Stomach (tissue), 9 donors: ENCODE measurements around the gene PIP4K2A. TPM values are rescaled to one million over a fixed set of nuclear protein-coding genes. Genes with fewer than 3 reads are reported as not detected.

Experiments used
- DNase-seq, 2 donors: peaks; one replicate each; pipeline versions ENCODE4 v3.0.0 to v3.0.0-alpha.2; 2013 to 2019
- H3K27ac ChIP-seq, 5 donors: fragments of 200-600 bp in 4 of 5; sonication (generic) in 4 of 5; one replicate each; pipeline ENCODE4 v1.5.1; 2013 to 2019; ENCODE audit warnings: mild to moderate bottlenecking in 1 of 5, moderate library complexity in 1 of 5
- H3K27me3 ChIP-seq, 3 donors: fragments of 200-600 bp; sonication (generic); one replicate each; pipeline ENCODE4 v1.5.1; 2017 to 2019; ENCODE audit warnings: mixed run types in 1 of 3
- H3K36me3 ChIP-seq, 4 donors: fragments of 200-600 bp; sonication (generic); 1 replicate in 3 of 4; 2 replicates in 1 of 4; pipeline ENCODE4 v1.5.1; 2016 to 2019
- H3K4me1 ChIP-seq, 4 donors: fragments of 200-600 bp; sonication (generic); one replicate each; pipeline ENCODE4 v1.5.1; 2016 to 2019
- H3K4me3 ChIP-seq, 4 donors: fragments of 200-600 bp; sonication (generic) in 3 of 4; one replicate each; pipeline ENCODE4 v1.5.1; 2016 to 2019; ENCODE audit warnings: mild to moderate bottlenecking in 1 of 4
- H3K9me3 ChIP-seq, 4 donors: fragments of 200-600 bp; sonication (generic); one replicate each; pipeline ENCODE4 v1.5.1; 2016 to 2019
- EP300 ChIP-seq: sonication (generic); formaldehyde crosslinking; IDR thresholded peaks from one replicate; pipeline ENCODE4 v1.6.1; 2017; ENCODE audit warnings: antibody characterized with exemption
- POLR2A ChIP-seq, 4 donors: fragments of 450-650 bp; IDR thresholded peaks; one replicate each; pipeline ENCODE4 v1.6.1; 2016; ENCODE audit warnings: antibody characterized with exemption in 4 of 4, control low read depth in 2 of 4, mild to moderate bottlenecking in 1 of 4, moderate library complexity in 1 of 4
- POLR2AphosphoS5 ChIP-seq, 3 donors: sonication (generic); formaldehyde crosslinking; IDR thresholded peaks; one replicate each; pipeline ENCODE4 v1.6.1; 2016; ENCODE audit warnings: antibody characterized with exemption in 3 of 3
- WGBS, 5 donors: extraction: QIAGEN DNeasy Blood & Tissue Kit in 3 of 5; methylation state at CpG; one replicate each; pipeline versions ENCODE4 v1.1.5 to v1.1.7; 2013 to 2018; 5-methylcytosine and 5-hydroxymethylcytosine counted together
- intact Hi-C: fragments of 100-400 bp; cut with DNase I; formaldehyde crosslinking; loops from one replicate; pipeline ENCODE4 v1.15.1; 2023; ENCODE audit warnings: low total_unique reads
- polyA plus RNA-seq, 3 donors: library from polyadenylated mRNA; stranded (reverse); fragments of 200-250 nt; gene quantifications; one replicate each; pipeline ENCODE4 v1.2.3, GENCODE V29; 2013
- total RNA-seq, 5 donors: library from RNA; depleted of rRNA; stranded (reverse); fragments of >200 nt; gene quantifications; one replicate each; pipeline versions ENCODE4 v1.1.0 to v1.2.3, GENCODE V29; 2014 to 2016
- TF ChIP-seq, protein P1 (sequence below), 7 experiments: fragments of 450-650 bp in 4 of 7; fragments of 200-600 bp in 3 of 7; sonication (generic) in 3 of 7; IDR thresholded peaks; one replicate each; pipeline ENCODE4 v1.5.1; 2016 to 2019; ENCODE audit warnings: antibody characterized with exemption in 7 of 7, control low read depth in 2 of 7, mild to moderate bottlenecking in 1 of 7
- donor health status: healthy with polysubstance abuse.
- donor health status: Bipolar disorder and iron deficiency.
- donor health status: healthy.

The PIP4K2A gene
- total and polyA plus RNA-seq, 8 donors = 6.7 to 61.3 (median 13.6) TPM

DNA sequence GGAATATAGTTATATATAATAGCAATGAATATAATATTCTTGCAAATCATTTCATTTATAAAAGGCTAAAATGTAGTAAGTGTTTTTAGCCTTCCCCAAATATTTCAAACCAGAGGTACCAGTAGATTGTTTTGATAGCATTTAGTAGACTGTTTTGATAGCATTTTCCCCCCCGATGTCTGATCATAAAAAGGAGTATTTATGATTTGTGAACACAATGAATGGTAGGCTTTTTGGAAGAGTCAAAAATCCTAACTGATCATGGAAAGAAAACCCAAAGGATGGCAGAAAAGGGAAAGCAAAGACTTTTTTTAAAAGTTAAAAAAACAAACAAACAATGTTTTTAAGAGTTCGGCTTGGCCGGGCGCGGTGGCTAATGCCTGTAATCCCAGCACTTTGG is 152.5 kb downstream of the PIP4K2A start:
- no peak for DNase-seq
- H3K4me3 ChIP-seq = no peak overlapping the region
- intact Hi-C loops = no loop called here
- no peak overlapping the region for H3K27ac ChIP-seq
- no peaks in the 10 kb centered on the region for H3K9me3 ChIP-seq
- peaks cover 0 to 51% (median 34%) of the 10 kb centered on the region in 4 donors for H3K36me3 ChIP-seq
- no peaks in the 10 kb centered on the region for H3K4me1 ChIP-seq
- H3K27me3 ChIP-seq = no peaks in the 10 kb centered on the region
- no peak for TF ChIP-seq POLR2AphosphoS5 (IDR thresholded peaks at IDR 0.05)
- no peak for TF ChIP-seq EP300
- TF ChIP-seq, protein P1, sequence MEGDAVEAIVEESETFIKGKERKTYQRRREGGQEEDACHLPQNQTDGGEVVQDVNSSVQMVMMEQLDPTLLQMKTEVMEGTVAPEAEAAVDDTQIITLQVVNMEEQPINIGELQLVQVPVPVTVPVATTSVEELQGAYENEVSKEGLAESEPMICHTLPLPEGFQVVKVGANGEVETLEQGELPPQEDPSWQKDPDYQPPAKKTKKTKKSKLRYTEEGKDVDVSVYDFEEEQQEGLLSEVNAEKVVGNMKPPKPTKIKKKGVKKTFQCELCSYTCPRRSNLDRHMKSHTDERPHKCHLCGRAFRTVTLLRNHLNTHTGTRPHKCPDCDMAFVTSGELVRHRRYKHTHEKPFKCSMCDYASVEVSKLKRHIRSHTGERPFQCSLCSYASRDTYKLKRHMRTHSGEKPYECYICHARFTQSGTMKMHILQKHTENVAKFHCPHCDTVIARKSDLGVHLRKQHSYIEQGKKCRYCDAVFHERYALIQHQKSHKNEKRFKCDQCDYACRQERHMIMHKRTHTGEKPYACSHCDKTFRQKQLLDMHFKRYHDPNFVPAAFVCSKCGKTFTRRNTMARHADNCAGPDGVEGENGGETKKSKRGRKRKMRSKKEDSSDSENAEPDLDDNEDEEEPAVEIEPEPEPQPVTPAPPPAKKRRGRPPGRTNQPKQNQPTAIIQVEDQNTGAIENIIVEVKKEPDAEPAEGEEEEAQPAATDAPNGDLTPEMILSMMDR (IDR thresholded peaks at IDR 0.05) = no peak
- no peak for TF ChIP-seq POLR2A (IDR thresholded peaks at IDR 0.05)
- 91 to 99% (median 96%) methylated on average over 5 of the region's 5 CpGs for WGBS, 5 donors

DNA sequence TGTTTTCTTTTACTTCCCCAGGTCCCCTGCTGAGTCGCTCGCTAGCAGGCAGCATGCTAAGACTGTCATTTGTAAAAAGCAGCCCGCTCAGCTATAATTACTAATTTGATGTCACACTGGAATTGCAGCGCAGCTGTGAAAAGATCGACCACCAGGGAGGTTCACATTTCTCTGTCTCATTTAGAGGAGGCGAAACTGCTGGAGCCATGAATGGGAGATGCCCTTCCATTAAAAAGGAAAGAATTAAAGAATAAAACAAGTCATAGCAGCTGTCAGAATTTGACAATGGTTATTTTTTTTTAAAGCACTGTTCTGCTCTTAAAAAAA is 153.5 kb downstream of the PIP4K2A start:
- TF ChIP-seq EP300 (no peak), POLR2A (IDR thresholded peaks at IDR 0.05) (no peak), POLR2AphosphoS5 (IDR thresholded peaks at IDR 0.05) (no peak)
- TF ChIP-seq, protein P1 (IDR thresholded peaks at IDR 0.05) = no peak
- H3K36me3 ChIP-seq = peaks cover 0 to 43% (median 27%) of the 10 kb centered on the region in 4 donors
- no peak overlapping the region for H3K4me3 ChIP-seq
- H3K27me3 ChIP-seq = no peaks in the 10 kb centered on the region
- no peaks in the 10 kb centered on the region for H3K9me3 ChIP-seq
- intact Hi-C loops = no loop called here
- no peaks in the 10 kb centered on the region for H3K4me1 ChIP-seq
- no peak for DNase-seq
- H3K27ac ChIP-seq = no peak overlapping the region
- WGBS, 5 donors = 85 to 92% (median 89%) methylated on average over 6 of the region's 6 CpGs

DNA sequence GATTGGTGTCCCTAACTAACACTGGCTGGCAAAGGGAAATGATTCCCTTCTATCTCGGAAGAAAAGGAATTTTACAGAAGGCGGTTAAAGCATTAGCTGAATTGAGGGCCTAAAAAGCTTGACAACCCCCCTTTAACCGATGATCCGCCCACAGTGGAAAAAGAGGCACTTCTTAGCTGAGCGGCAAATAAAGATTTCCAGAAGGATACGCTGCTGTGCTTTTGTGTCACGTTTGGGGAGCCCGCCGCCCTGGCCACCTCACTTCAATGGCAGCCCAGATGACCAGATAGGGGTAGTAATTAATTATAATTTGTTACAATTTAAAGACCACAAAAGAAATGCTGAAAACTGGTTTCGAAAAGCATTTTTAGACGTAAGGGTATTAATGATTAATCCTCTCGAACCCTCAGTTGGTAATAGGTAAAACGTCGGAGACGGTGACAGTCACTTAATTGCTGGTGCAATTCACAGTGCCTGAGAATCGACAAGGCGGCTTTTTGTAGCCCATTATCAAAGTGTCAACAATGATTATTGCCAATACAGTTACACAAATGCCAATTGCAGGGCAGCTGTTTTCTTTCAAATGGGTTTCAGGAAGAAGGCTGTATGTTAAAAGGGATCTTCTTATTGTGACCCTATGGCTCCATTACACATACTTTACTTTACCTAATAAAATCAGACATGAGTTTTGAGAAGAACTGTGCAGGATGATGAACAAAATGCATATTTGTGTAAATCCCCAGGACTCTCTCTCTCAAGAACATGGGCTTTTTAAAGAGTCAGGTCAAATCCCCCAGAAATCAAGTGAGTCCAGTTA is 154.1 kb downstream of the PIP4K2A start:
- Histone ChIP-seq H3K27me3 (no peaks in the 10 kb centered on the region), H3K4me1 (peaks cover 0 to 2% (median under 1%) of the 10 kb centered on the region in 4 donors), H3K9me3 (no peaks in the 10 kb centered on the region), H3K36me3 (peaks cover 0 to 43% (median 27%) of the 10 kb centered on the region in 4 donors), H3K4me3 (no peak overlapping the region), H3K27ac (no peak overlapping the region)
- DNase-seq = no peak
- intact Hi-C loops = no loop called here
- 66 to 84% (median 75%) methylated on average over 17 of the region's 17 CpGs for WGBS, 5 donors
- TF ChIP-seq EP300 = no peak
- TF ChIP-seq, protein P1 (IDR thresholded peaks at IDR 0.05) = no peak
- TF ChIP-seq POLR2A (IDR thresholded peaks at IDR 0.05) = no peak
- TF ChIP-seq POLR2AphosphoS5 (IDR thresholded peaks at IDR 0.05) = no peak

- Histone ChIP-seq H3K4me3 (no peak overlapping the region), H3K9me3 (no peaks in the 10 kb centered on the region), H3K27ac (no peak overlapping the region), H3K27me3 (no peaks in the 10 kb centered on the region), H3K4me1 (peaks cover 0 to 28% (median 7%) of the 10 kb centered on the region in 4 donors), H3K36me3 (peaks cover 0 to 19% (median 3%) of the 10 kb centered on the region in 4 donors)
- no peak for TF ChIP-seq EP300
- no peak for TF ChIP-seq POLR2AphosphoS5 (IDR thresholded peaks at IDR 0.05)
- TF ChIP-seq, protein P1 (IDR thresholded peaks at IDR 0.05) = no peak
- no peak for TF ChIP-seq POLR2A (IDR thresholded peaks at IDR 0.05)
- DNase-seq = no peak
- intact Hi-C loops = no loop called here
- 49 to 63% (median 57%) methylated on average over 1 of the region's 1 CpG for whole genome bisulfite sequencing, 5 donors
Observed at GRCh38 chr10:22557321-22557720, 157.1 kb downstream of the PIP4K2A start.
